MM.1S (cell line): ENCODE data around the gene CADPS.
A peak's percentile ranks its signal among the peaks of the same experiment; 100 is the strongest.

Experiments used
- DNase-seq: peaks from one replicate; pipeline ENCODE4 v3.0.0-alpha.2; 2015
- H2AFZ ChIP-seq: fragments of 300-600 bp; sonication (generic); 2 replicates; pipeline ENCODE4 v1.6.0; 2016; ENCODE audit warnings: antibody characterized with exemption, low read length
- H3F3A ChIP-seq: fragments of 300-600 bp; sonication (generic); 2 replicates; pipeline ENCODE4 v1.6.1; 2016; ENCODE audit warnings: mild to moderate bottlenecking, antibody characterized with exemption, low read length, moderate library complexity, mixed read lengths; ENCODE audit not compliant: insufficient read depth
- H3K27ac ChIP-seq: fragments of 300-600 bp; sonication (generic); 2 replicates; pipeline ENCODE4 v1.5.1; 2016; ENCODE audit warnings: mild to moderate bottlenecking, low read length
- H3K27me3 ChIP-seq: fragments of 300-600 bp; sonication (generic); replicated peaks from 2 replicates; pipeline ENCODE4 v1.6.0; 2016; ENCODE audit warnings: low read length; ENCODE audit not compliant: insufficient read depth
- H3K36me3 ChIP-seq: fragments of 300-600 bp; sonication (generic); replicated peaks from 2 replicates; pipeline ENCODE4 v1.6.1; 2016; ENCODE audit warnings: mild to moderate bottlenecking, low read length, mixed read lengths; ENCODE audit not compliant: insufficient read depth
- H3K4me1 ChIP-seq: fragments of 300-600 bp; sonication (generic); 2 replicates; pipeline ENCODE4 v1.6.1; 2016; ENCODE audit warnings: low read length, mixed read lengths
- H3K4me2 ChIP-seq: fragments of 300-600 bp; sonication (generic); 2 replicates; pipeline ENCODE4 v1.6.0; 2016; ENCODE audit warnings: low read depth, low read length
- H3K4me3 ChIP-seq: fragments of 300-600 bp; sonication (generic); 2 replicates; pipeline ENCODE4 v1.5.1; 2016; ENCODE audit warnings: low read length, mixed read lengths
- H3K79me2 ChIP-seq: fragments of 300-600 bp; sonication (generic); 2 replicates; pipeline ENCODE4 v1.6.1; 2016; ENCODE audit warnings: mixed run types, low read length, mixed read lengths
- H3K9ac ChIP-seq: fragments of 300-600 bp; sonication (generic); 2 replicates; pipeline ENCODE4 v1.6.1; 2016; ENCODE audit warnings: low read length, mixed read lengths
- H3K9me2 ChIP-seq: fragments of 300-600 bp; sonication (generic); replicated peaks from 2 replicates; pipeline ENCODE4 v1.6.1; 2016; ENCODE audit warnings: mild to moderate bottlenecking, low read length, mixed read lengths; ENCODE audit not compliant: insufficient read depth
- H3K9me3 ChIP-seq: fragments of 300-600 bp; sonication (generic); replicated peaks from 2 replicates; pipeline ENCODE4 v1.6.1; 2016; ENCODE audit warnings: mild to moderate bottlenecking, low read length, mixed read lengths; ENCODE audit not compliant: insufficient read depth
- H4K20me1 ChIP-seq: fragments of 300-600 bp; sonication (generic); 2 replicates; pipeline ENCODE4 v1.6.1; 2016; ENCODE audit warnings: mild to moderate bottlenecking, low read length, moderate library complexity, mixed read lengths; ENCODE audit not compliant: insufficient read depth
- EZH2 ChIP-seq: fragments of 300-600 bp; sonication (generic); optimal IDR thresholded peaks from 2 replicates; pipeline ENCODE3; 2017; ENCODE audit warnings: low read depth, mild to moderate bottlenecking, antibody characterized with exemption, low read length, mixed read lengths
- EZH2phosphoT487 ChIP-seq: fragments of 300-600 bp; sonication (generic); IDR thresholded peaks from 2 replicates; pipeline ENCODE4 v1.6.1; 2018; ENCODE audit warnings: antibody characterized with exemption, low read length
- TF ChIP-seq, protein P1 (sequence below): fragments of 300-600 bp; sonication (generic); IDR thresholded peaks from 2 replicates; pipeline ENCODE4 v1.5.1; 2016; ENCODE audit warnings: antibody characterized with exemption, low read length, mixed read lengths

CADPS gene

DNA sequence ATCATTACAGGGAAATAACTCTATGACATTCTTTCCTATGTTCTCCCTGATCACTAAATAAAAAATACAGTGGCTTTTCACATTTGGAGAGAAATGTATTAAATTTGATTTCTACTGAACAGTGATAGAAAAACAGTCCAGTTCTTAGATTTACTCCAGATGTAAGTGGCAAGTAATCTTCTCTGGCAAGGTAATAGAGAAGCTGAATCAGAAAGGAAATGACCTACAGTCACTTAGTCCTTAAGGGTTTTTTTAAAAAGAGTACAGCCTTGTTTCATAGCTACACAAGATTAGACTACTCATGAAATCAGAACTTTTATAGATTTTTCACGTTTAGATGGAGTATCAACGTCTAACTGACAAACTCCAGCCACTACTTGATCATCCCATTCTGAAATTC, 236.9 kb downstream of the CADPS start:
- no peak overlapping the region for H3K4me3 ChIP-seq
- H2AFZ ChIP-seq, result no peak overlapping the region
- H3K9ac ChIP-seq, result no peak overlapping the region
- H3K9me3 ChIP-seq, result no peaks in the 10 kb centered on the region
- no peak overlapping the region for H3K4me2 ChIP-seq
- no peak for DNase-seq
- H4K20me1 ChIP-seq, result no peaks in the 10 kb centered on the region
- H3F3A ChIP-seq, result no peaks in the 10 kb centered on the region
- TF ChIP-seq EZH2phosphoT487, result no peak
- TF ChIP-seq, protein P1, sequence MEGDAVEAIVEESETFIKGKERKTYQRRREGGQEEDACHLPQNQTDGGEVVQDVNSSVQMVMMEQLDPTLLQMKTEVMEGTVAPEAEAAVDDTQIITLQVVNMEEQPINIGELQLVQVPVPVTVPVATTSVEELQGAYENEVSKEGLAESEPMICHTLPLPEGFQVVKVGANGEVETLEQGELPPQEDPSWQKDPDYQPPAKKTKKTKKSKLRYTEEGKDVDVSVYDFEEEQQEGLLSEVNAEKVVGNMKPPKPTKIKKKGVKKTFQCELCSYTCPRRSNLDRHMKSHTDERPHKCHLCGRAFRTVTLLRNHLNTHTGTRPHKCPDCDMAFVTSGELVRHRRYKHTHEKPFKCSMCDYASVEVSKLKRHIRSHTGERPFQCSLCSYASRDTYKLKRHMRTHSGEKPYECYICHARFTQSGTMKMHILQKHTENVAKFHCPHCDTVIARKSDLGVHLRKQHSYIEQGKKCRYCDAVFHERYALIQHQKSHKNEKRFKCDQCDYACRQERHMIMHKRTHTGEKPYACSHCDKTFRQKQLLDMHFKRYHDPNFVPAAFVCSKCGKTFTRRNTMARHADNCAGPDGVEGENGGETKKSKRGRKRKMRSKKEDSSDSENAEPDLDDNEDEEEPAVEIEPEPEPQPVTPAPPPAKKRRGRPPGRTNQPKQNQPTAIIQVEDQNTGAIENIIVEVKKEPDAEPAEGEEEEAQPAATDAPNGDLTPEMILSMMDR, result no peak
- TF ChIP-seq EZH2, result no peak
- no peaks in the 10 kb centered on the region for H3K27me3 ChIP-seq
- no peaks in the 10 kb centered on the region for H3K79me2 ChIP-seq
- peaks cover 3% of the 10 kb centered on the region for H3K4me1 ChIP-seq
- H3K27ac ChIP-seq, result no peak overlapping the region
- H3K36me3 ChIP-seq, result no peaks in the 10 kb centered on the region
- H3K9me2 ChIP-seq, result no peaks in the 10 kb centered on the region

DNA sequence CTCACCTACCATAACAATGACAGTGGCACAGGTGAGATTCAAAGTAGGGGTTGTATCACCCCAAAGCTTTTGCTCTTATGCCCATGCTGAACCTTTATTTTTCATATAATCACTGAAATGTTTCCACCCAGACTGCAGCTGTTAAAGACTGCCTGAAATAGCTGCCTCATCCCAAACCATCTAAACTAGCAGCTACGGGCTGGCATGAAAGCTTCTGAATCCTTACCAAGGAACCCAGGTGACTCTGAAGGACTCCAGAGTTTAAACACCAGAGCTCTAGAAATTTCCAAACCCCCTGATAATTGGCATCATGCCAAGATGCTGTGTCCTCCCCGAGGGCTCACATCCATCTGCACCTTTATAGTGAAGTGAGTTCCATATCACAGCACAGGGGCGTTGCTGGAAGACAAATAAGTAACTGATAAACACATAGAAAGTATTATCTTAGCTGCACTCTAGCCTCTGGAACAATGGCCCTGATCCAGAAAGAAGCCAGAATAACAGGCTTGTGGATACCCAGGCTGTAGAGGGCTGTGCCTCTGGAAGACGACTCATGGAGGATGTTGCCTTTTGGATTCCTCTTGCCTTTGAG, 238.9 kb downstream of the CADPS start:
- Histone ChIP-seq H2AFZ (no peak overlapping the region), H3K4me2 (no peak overlapping the region), H3K9me3 (no peaks in the 10 kb centered on the region), H3F3A (0 out of 2 replicates have a peak, but pooled peaks cover 5% of the 10 kb centered on the region), H3K9me2 (no peaks in the 10 kb centered on the region), H3K79me2 (no peaks in the 10 kb centered on the region), H3K4me1 (peaks cover 22% of the 10 kb centered on the region), H3K4me3 (no peak overlapping the region), H3K9ac (no peak overlapping the region), H3K27ac (no peak overlapping the region), H4K20me1 (no peaks in the 10 kb centered on the region), H3K36me3 (no peaks in the 10 kb centered on the region), H3K27me3 (no peaks in the 10 kb centered on the region)
- no peak for DNase-seq
- TF ChIP-seq EZH2phosphoT487 (no peak), EZH2 (no peak)
- TF ChIP-seq, protein P1, result no peak

- DNase-seq, result peak; percentile 60
- Histone ChIP-seq H3K9ac (no peak overlapping the region), H3K4me2 (peak overlapping the region; percentile 47), H3K9me2 (no peaks in the 10 kb centered on the region), H2AFZ (no peak overlapping the region; the same call in 1 of the 2 replicates), H3K79me2 (no peaks in the 10 kb centered on the region), H3K36me3 (no peaks in the 10 kb centered on the region), H3K9me3 (no peaks in the 10 kb centered on the region), H3K27ac (peak overlapping the region; percentile 37), H4K20me1 (no peaks in the 10 kb centered on the region), H3F3A (0 out of 2 replicates have a peak, but pooled peaks cover 5% of the 10 kb centered on the region), H3K4me1 (peaks cover 31% of the 10 kb centered on the region), H3K27me3 (no peaks in the 10 kb centered on the region), H3K4me3 (no peak overlapping the region)
- TF ChIP-seq, protein P1, result no peak
- TF ChIP-seq EZH2 (no peak), EZH2phosphoT487 (no peak)
These were observed 242.5 kb downstream of the CADPS start for GRCh38 chr3:62632510-62633294.
